GM19023 (cell line): ENCODE measurements around the gene GDF2.

Experiments
- ATAC-seq: cut with Tn5 transposase; IDR thresholded peaks from one replicate; pipeline ENCODE4 v1.9.1; 2021; ENCODE audit warnings: mild to moderate bottlenecking, moderate library complexity; ENCODE audit not compliant: unreplicated experiment

The GDF2 gene

GRCh38 chr10:47322300-47323061 is at the start of gene GDF2:
Gene GDF2, plus strand, starts transcription at chr10:47322454. Its CDS starts 215 bp downstream, at chr10:47322669.
- ATAC-seq, result no peak

GRCh38 chr10:47276071-47276470 is 46.2 kb upstream of the GDF2 start:
- no peak for ATAC-seq

GRCh38 chr10:47276576-47277351 is 45.5 kb upstream of the GDF2 start:
- no peak for ATAC-seq

GRCh38 chr10:47277352-47278151 is 44.7 kb upstream of the GDF2 start:
- ATAC-seq, result no peak

GRCh38 chr10:47278152-47278473 is 44.1 kb upstream of the GDF2 start:
- no peak for ATAC-seq

- ATAC-seq, result no peak
These were observed 43.5 kb upstream of the GDF2 start for GRCh38 chr10:47278720-47279119.

GRCh38 chr10:47279276-47279675 is 43.0 kb upstream of the GDF2 start:
- no peak for ATAC-seq

GRCh38 chr10:47282005-47282656 is 40.1 kb upstream of the GDF2 start:
- no peak for ATAC-seq

- ATAC-seq, result no peak
These were observed 39.6 kb upstream of the GDF2 start for GRCh38 chr10:47282657-47283018.

GRCh38 chr10:47283101-47283630 is 39.1 kb upstream of the GDF2 start:
- ATAC-seq, result no peak

- no peak for ATAC-seq
These were observed 38.4 kb upstream of the GDF2 start for GRCh38 chr10:47283848-47284247.

GRCh38 chr10:47285381-47286115 is 36.7 kb upstream of the GDF2 start:
- ATAC-seq, result no peak

- ATAC-seq, result no peak
These were observed 36.1 kb upstream of the GDF2 start for GRCh38 chr10:47286116-47286505.

- ATAC-seq, result no peak
These were observed 35.5 kb upstream of the GDF2 start for GRCh38 chr10:47286591-47287315.

- no peak for ATAC-seq
These were observed 34.9 kb upstream of the GDF2 start for GRCh38 chr10:47287365-47287802.

- ATAC-seq, result no peak
These were observed 34.4 kb upstream of the GDF2 start for GRCh38 chr10:47287805-47288204.

GRCh38 chr10:47288236-47288635 is 34.0 kb upstream of the GDF2 start:
- ATAC-seq, result no peak

GRCh38 chr10:47288916-47289495 is 33.2 kb upstream of the GDF2 start:
- ATAC-seq, result no peak

- ATAC-seq, result no peak
These were observed 32.3 kb upstream of the GDF2 start for GRCh38 chr10:47289921-47290320.
